KMS-11 (cell line): Measurements from ENCODE around the gene ATP5MK.

ENCODE experiments used
- H2AFZ ChIP-seq: fragments of 200-600 bp; sonication (generic); 2 replicates; pipeline ENCODE4 v1.6.1; 2016; ENCODE audit warnings: antibody characterized with exemption, mixed run types, low read depth
- H3K27ac ChIP-seq: fragments of 200-600 bp; sonication (generic); 2 replicates; pipeline ENCODE4 v1.6.1; 2016; ENCODE audit warnings: mild to moderate bottlenecking, mixed run types
- H3K27me3 ChIP-seq: fragments of 200-600 bp; sonication (generic); 2 replicates; pipeline ENCODE4 v1.6.1; 2017; ENCODE audit warnings: mild to moderate bottlenecking, low read depth, mixed run types, moderate library complexity; ENCODE audit not compliant: insufficient read depth
- H3K36me3 ChIP-seq: fragments of 200-600 bp; sonication (generic); 2 replicates; pipeline ENCODE4 v1.6.1; 2017; ENCODE audit warnings: mild to moderate bottlenecking, mixed run types; ENCODE audit not compliant: insufficient read depth
- H3K4me1 ChIP-seq: fragments of 200-600 bp; sonication (generic); 2 replicates; pipeline ENCODE4 v1.6.1; 2016; ENCODE audit warnings: mild to moderate bottlenecking, low read depth, mixed run types; ENCODE audit not compliant: poor library complexity, severe bottlenecking
- H3K4me2 ChIP-seq: fragments of 200-600 bp; sonication (generic); 2 replicates; pipeline ENCODE4 v1.7.0; 2016; ENCODE audit warnings: mild to moderate bottlenecking, mixed run types
- H3K4me3 ChIP-seq: fragments of 200-600 bp; sonication (generic); IDR thresholded peaks from 2 replicates; pipeline ENCODE4 v1.6.1; 2017; ENCODE audit warnings: low read depth, low read length, mixed read lengths; ENCODE audit not compliant: insufficient read depth
- H3K79me2 ChIP-seq: fragments of 200-600 bp; sonication (generic); 2 replicates; pipeline ENCODE4 v1.6.1; 2016; ENCODE audit warnings: low read depth, mixed run types; ENCODE audit not compliant: insufficient read depth
- H3K9ac ChIP-seq: fragments of 200-600 bp; sonication (generic); 2 replicates; pipeline ENCODE4 v1.6.1; 2016; ENCODE audit warnings: mild to moderate bottlenecking, mixed run types
- H4K20me1 ChIP-seq: fragments of 200-600 bp; sonication (generic); 2 replicates; pipeline ENCODE4 v1.6.1; 2016; ENCODE audit warnings: mild to moderate bottlenecking, mixed run types; ENCODE audit not compliant: insufficient read depth
- TF ChIP-seq, protein P1 (sequence below): fragments of 200-600 bp; sonication (generic); conservative IDR thresholded peaks from 2 replicates; pipeline ENCODE4 v1.6.1; 2017; ENCODE audit warnings: low read depth, mild to moderate bottlenecking, antibody characterized with exemption, low read length, moderate library complexity, mixed read lengths

Gene ATP5MK

DNA sequence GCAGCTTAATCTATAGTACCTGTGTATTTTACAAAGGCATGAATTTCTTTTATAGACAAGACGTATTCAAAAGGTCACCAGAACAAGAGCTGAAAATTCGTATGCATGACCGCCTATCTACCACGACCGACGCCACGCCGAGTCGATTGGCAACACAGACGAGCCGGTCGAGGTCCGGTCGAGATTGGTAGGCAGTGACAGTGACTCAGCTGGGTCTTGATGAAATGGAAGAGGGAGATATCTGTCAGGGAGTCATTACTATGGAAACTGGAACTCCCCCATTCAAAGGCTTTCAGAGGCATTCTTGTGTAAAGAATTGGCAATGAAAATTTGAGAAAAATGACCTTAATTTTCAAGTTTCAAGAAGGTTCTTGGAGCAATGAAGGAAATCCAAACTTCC is 2.1 kb downstream of the ATP5MK start:
- Histone ChIP-seq H3K36me3 (peaks cover 4% of the 10 kb centered on the region; the same call in 1 of the 2 replicates), H4K20me1 (no peaks in the 10 kb centered on the region), H3K27me3 (no peaks in the 10 kb centered on the region), H3K4me1 (peaks cover 40% of the 10 kb centered on the region), H3K9ac (no peak overlapping the region), H3K27ac (no peak overlapping the region), H2AFZ (no peak overlapping the region), H3K4me2 (no peak overlapping the region), H3K4me3 (no peak overlapping the region), H3K79me2 (peaks cover 62% of the 10 kb centered on the region)
- TF ChIP-seq, protein P1, sequence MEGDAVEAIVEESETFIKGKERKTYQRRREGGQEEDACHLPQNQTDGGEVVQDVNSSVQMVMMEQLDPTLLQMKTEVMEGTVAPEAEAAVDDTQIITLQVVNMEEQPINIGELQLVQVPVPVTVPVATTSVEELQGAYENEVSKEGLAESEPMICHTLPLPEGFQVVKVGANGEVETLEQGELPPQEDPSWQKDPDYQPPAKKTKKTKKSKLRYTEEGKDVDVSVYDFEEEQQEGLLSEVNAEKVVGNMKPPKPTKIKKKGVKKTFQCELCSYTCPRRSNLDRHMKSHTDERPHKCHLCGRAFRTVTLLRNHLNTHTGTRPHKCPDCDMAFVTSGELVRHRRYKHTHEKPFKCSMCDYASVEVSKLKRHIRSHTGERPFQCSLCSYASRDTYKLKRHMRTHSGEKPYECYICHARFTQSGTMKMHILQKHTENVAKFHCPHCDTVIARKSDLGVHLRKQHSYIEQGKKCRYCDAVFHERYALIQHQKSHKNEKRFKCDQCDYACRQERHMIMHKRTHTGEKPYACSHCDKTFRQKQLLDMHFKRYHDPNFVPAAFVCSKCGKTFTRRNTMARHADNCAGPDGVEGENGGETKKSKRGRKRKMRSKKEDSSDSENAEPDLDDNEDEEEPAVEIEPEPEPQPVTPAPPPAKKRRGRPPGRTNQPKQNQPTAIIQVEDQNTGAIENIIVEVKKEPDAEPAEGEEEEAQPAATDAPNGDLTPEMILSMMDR = no peak

DNA sequence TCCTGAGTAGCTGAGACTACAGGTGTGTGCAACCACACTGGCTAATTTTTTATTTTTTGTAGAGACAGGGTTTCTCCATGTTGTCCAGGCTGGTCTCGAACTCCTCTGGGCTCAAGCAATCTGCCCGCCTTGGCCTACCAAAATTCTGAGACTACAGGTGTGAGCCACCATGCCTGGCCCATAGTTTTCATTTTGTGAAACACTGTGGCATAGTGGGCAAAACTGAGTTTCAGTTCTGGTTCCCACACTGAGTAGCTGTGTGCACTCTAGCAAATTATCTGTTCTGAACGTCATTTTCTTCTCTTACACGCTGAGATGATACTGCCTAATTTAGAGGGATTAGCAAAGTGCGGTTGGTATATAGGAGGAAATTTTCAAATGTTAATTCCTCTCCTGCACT is 13.5 kb downstream of the ATP5MK start:
- TF ChIP-seq, protein P1 = no peak
- H3K36me3 ChIP-seq = 0 out of 2 replicates have a peak, but pooled peaks cover 3% of the 10 kb centered on the region
- H3K9ac ChIP-seq = no peak overlapping the region
- no peaks in the 10 kb centered on the region for H3K27me3 ChIP-seq
- H2AFZ ChIP-seq = no peak overlapping the region
- peak overlapping the region; percentile 9; the same call in 1 of the 2 replicates for H3K27ac ChIP-seq
- H3K79me2 ChIP-seq = no peaks in the 10 kb centered on the region
- H3K4me1 ChIP-seq = peaks cover 10% of the 10 kb centered on the region
- no peak overlapping the region for H3K4me2 ChIP-seq
- no peak overlapping the region for H3K4me3 ChIP-seq
- no peaks in the 10 kb centered on the region for H4K20me1 ChIP-seq

DNA sequence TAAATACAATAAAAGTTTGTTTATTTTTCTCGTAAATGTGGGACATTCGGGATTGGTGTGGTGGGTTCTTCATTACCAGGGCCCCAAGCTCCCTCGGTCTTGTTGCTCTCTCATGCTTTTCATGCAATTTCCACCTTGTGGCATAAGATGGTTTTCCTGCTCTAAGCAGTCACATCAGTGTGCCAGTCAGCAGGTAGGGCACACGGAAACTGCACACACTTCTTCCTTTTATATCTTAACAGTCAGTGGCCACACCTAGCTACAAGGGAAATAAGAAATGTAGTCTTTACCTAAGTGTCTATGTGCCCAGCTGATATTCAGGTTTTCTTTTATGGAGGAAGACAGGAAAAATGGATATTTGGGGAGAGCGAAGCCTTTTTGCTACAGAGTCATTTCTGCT is 22.0 kb downstream of the ATP5MK start:
- Histone ChIP-seq H3K27me3 (no peaks in the 10 kb centered on the region), H2AFZ (no peak overlapping the region), H3K27ac (no peak overlapping the region), H3K4me2 (no peak overlapping the region), H3K79me2 (peaks cover 25% of the 10 kb centered on the region; the same call in 1 of the 2 replicates), H3K4me3 (no peak overlapping the region), H4K20me1 (no peaks in the 10 kb centered on the region), H3K36me3 (no peaks in the 10 kb centered on the region), H3K9ac (no peak overlapping the region), H3K4me1 (peaks cover 23% of the 10 kb centered on the region)
- TF ChIP-seq, protein P1 = no peak

DNA sequence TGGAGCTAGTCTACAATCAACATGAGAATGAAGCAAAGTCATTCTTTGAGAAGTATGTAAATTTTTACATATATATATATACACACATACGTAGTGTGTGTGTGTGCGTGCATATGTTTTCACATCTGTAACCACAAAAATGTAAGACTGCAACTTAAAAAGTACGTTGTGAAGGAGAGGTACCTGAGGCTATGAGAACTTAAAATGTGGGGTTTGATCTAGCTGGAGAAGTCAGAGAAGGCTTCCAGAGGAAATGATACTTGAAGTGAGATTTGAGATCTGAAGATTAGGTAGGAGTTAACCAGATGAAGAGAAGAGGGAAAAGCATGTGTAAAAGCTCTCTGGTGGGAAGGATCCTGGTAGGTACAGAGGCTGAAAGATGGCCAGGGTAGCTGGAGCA is 22.7 kb downstream of the ATP5MK start:
- no peak overlapping the region for H3K9ac ChIP-seq
- peaks cover 24% of the 10 kb centered on the region for H3K4me1 ChIP-seq
- no peak overlapping the region for H3K4me2 ChIP-seq
- H3K27me3 ChIP-seq = no peaks in the 10 kb centered on the region
- H3K79me2 ChIP-seq = peaks cover 27% of the 10 kb centered on the region; the same call in 1 of the 2 replicates
- no peak overlapping the region for H2AFZ ChIP-seq
- TF ChIP-seq, protein P1 = no peak
- H3K36me3 ChIP-seq = no peaks in the 10 kb centered on the region
- H4K20me1 ChIP-seq = no peaks in the 10 kb centered on the region
- H3K4me3 ChIP-seq = no peak overlapping the region
- H3K27ac ChIP-seq = no peak overlapping the region
